DMS53 (cell line): ENCODE results near the gene RING1.

Source experiments
- DNase-seq: peaks from one replicate; lab custom pipeline; 2025; lab: John Stamatoyannopoulos, UW

RING1 gene

GRCh38 chr6:33247977-33248642 lies 39.8 kb downstream of the RING1 start:
- peak; percentile 92 for DNase-seq

DNA sequence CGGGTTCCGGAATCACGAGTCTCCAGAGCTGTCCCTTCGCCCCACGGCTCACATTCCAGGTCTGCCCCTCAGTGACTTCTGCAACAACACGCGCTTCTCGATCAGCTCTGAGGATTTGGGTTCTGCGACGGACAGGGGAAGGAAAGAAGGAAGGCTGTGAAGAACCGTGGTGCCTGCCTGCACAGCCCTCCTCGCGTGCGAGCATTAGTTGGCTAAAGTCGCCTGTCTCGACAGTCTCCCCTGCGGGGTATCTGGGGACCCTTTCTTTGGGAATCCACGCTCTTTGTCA lies 40.3 kb downstream of the RING1 start:
- peak; percentile 85 for DNase-seq

GRCh38 chr6:33248932-33249731 lies 40.8 kb downstream of the RING1 start:
- DNase-seq, result peak; percentile 100

DNA sequence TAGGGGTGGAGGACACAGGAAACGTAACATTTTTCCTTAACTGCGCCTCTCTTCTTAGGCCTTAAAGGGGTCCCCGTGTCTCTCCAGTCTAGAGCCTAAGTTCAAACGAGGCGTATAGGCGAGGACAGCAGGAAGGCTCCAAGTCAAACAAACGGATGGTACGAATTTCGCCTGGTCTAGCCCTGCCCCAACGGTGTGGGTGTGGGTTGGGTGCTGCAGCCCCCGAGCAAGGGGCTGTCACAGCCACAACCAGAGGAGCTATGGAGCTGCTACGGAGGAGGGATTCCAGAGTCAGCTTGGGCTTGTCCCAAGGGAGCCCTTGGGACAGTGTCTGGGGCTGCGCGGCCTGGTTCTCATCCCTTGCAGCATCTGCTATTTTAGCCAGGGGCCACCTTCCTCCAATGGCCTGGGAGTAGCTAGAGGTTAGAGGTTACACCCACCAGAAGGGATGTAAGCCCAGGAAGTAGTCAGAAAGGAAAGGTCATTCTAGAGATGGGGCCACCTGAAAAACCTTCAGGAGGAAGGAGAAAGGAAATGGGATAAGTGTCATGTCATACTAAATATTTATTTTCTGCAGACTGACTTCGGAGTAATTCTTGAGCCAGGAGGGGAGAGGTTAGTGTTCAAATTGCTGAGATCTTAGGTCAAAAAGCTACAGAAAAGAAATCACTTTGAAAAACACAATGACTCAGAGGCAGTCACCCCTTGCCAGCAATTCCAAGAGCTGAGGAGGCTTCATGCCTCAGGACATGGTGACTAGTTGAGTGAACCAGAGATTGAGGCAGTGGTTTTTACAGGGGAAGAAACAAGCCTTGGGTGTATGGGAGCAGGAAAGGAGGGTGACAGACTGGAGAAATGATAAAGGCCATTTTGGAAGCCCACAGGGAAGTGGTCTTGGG lies 41.7 kb downstream of the RING1 start:
- no peak for DNase-seq

DNA sequence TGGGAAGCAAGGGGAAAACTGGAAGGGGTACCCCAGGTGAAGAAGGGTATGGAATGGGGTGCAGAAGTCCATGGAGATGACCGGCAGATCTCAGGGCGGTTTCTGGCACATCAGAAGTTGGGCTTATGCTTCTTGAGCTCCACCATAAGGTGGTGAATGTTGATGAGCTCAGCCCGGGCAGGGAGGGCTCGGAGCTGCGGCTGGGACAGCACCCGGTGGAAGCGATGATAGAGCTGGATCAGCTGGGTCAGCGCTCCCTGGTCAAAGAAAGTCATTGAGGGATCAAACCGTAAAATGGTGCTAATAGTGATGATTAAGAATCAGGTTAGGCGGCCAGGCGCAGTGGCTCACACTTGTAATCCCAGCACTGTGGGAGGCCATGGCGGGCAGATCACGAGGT lies 42.4 kb downstream of the RING1 start:
- no peak for DNase-seq

- no peak for DNase-seq
These were observed 43.2 kb downstream of the RING1 start for GRCh38 chr6:33251395-33252012.

- no peak for DNase-seq
These were observed 44.5 kb downstream of the RING1 start for GRCh38 chr6:33252759-33253158.

GRCh38 chr6:33254591-33254990 lies 46.3 kb downstream of the RING1 start:
- DNase-seq, result no peak

GRCh38 chr6:33259032-33259431 lies 50.7 kb downstream of the RING1 start:
- peak; percentile 10 for DNase-seq
